Activated naive CD4-positive, alpha-beta T cell treated with anti-CD3 and anti-CD28 coated beads for 36 hours (primary cell): ENCODE data around the gene RASGRP1. TPM values are rescaled to one million over a fixed set of nuclear protein-coding genes. Genes with fewer than 3 reads are reported as not detected.

ENCODE experiments used
- CTCF ChIA-PET: fragments of 350-600 bp; sonication (Branson Sonifier 250); formaldehyde crosslinking; loops from one replicate; lab custom pipeline; 2021; ENCODE audit warnings: antibody characterized with exemption; lab: Charles Lee
- DNase-seq: peaks from one replicate; pipeline ENCODE4 v3.0.0-alpha.2; 2020
- H3K27ac Mint-ChIP-seq: one replicate; pipeline ENCODE4 v1.8.0; 2021; ENCODE audit warnings: mild to moderate bottlenecking, mixed read lengths
- H3K27me3 Mint-ChIP-seq: one replicate; pipeline ENCODE4 v1.8.0; 2021; ENCODE audit warnings: low read depth, mixed read lengths
- H3K36me3 Mint-ChIP-seq: one replicate; pipeline ENCODE4 v1.8.0; 2021; ENCODE audit warnings: low read depth, mixed read lengths
- H3K4me1 Mint-ChIP-seq: one replicate; pipeline ENCODE4 v1.8.0; 2021; ENCODE audit warnings: low read depth, mixed read lengths
- H3K4me3 Mint-ChIP-seq: one replicate; pipeline ENCODE4 v1.8.0; 2021; ENCODE audit warnings: mild to moderate bottlenecking, moderate library complexity, mixed read lengths
- H3K9me3 Mint-ChIP-seq: one replicate; pipeline ENCODE4 v1.8.0; 2021; ENCODE audit warnings: mixed read lengths
- intact Hi-C: fragments of 100-400 bp; cut with micrococcal nuclease; formaldehyde crosslinking; loops from one replicate; pipeline ENCODE4 v1.15.1; 2023
- total RNA-seq, 2 experiments: library from RNA; stranded (reverse); gene quantifications; one replicate each; pipeline ENCODE4 v1.2.3, GENCODE V29; 2021

Gene RASGRP1
- total RNA-seq, 2 experiments from 2014 or later, result 44.2 to 44.9 TPM

DNA sequence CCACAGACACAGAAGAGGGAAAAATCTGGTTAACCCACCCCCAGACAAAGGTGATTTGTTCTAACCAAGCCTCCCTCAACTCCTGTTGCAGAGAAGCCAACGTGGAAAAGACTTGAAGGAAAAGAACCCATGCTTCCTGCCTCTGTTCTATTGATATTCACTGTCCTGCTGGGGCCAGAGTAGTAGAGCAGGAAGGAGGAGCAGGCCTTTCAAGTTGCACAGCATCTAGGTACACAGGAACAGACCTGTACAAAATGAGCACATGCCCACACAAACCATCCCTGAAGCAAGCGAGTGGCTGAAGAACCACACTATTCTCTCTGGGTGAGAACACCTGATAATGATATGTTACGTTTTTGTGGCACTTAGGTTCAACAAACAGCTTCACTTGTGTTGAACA, 29.9 kb downstream of the RASGRP1 start:
- intact Hi-C loops, result loop anchor here (10.0 kb wide), 1 partner anchor 280 kb away; the partner anchor contains the start of gene SPRED1
- CTCF ChIA-PET, result interaction anchor here (1.1 to 2.3 kb wide), 4 partner anchors 17 to 165 kb away, joined by 3 to 10 read pairs (median 4); partner anchors contain the start of gene RASGRP1
- H3K4me3 Mint-ChIP-seq, result no peak overlapping the region
- H3K4me1 Mint-ChIP-seq, result peaks cover 99% of the 10 kb centered on the region
- H3K36me3 Mint-ChIP-seq, result peaks cover 44% of the 10 kb centered on the region
- H3K27ac Mint-ChIP-seq, result peak overlapping the region; percentile 19
- no peaks in the 10 kb centered on the region for H3K27me3 Mint-ChIP-seq
- no peak for DNase-seq
- H3K9me3 Mint-ChIP-seq, result no peaks in the 10 kb centered on the region

DNA sequence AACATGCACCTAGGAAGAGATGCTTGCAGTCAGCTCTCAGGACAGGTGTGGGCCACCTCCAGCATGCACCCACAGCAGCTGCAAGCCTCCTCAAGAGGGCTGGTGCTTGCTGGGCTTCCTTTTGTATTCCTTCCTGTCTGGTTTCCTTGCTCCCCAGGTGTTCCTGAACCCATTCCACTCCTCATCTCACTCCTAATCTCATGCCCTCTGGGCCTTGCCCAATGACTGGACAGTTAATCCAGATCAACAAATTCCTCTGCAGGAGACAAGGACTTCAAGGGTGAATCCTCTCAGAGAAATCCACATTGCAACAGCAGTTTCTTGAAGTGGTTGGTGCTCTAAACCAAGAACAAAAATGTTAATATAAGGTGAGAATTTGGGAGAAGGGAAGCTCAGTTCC, 30.7 kb downstream of the RASGRP1 start:
- CTCF ChIA-PET, result interaction anchor here (0.6 to 2.3 kb wide), 6 partner anchors 18 to 166 kb away, joined by 3 to 10 read pairs (median 4); partner anchors contain the start of gene RASGRP1
- peaks cover 48% of the 10 kb centered on the region for H3K36me3 Mint-ChIP-seq
- H3K27me3 Mint-ChIP-seq, result no peaks in the 10 kb centered on the region
- peaks cover 99% of the 10 kb centered on the region for H3K4me1 Mint-ChIP-seq
- H3K9me3 Mint-ChIP-seq, result no peaks in the 10 kb centered on the region
- intact Hi-C loops, result loop anchor here (10.0 kb wide), 1 partner anchor 279 kb away; the partner anchor contains the start of gene SPRED1
- no peak for DNase-seq
- no peak overlapping the region for H3K4me3 Mint-ChIP-seq
- H3K27ac Mint-ChIP-seq, result peak overlapping the region; percentile 67

- H3K4me3 Mint-ChIP-seq, result no peak overlapping the region
- no peaks in the 10 kb centered on the region for H3K27me3 Mint-ChIP-seq
- no peak for DNase-seq
- no peaks in the 10 kb centered on the region for H3K9me3 Mint-ChIP-seq
- peaks cover 52% of the 10 kb centered on the region for H3K36me3 Mint-ChIP-seq
- CTCF ChIA-PET, result interaction anchor here (0.6 to 2.3 kb wide), 5 partner anchors 10 to 166 kb away, joined by 3 to 5 read pairs (median 4); no protein-coding TSS in a partner anchor
- H3K27ac Mint-ChIP-seq, result peak overlapping the region; percentile 67
- H3K4me1 Mint-ChIP-seq, result peaks cover 98% of the 10 kb centered on the region
- intact Hi-C loops, result loop anchor here (10.0 kb wide), 1 partner anchor 279 kb away; the partner anchor contains the start of gene SPRED1
These were observed 31.1 kb downstream of the RASGRP1 start for GRCh38 chr15:38533416-38533915.

DNA sequence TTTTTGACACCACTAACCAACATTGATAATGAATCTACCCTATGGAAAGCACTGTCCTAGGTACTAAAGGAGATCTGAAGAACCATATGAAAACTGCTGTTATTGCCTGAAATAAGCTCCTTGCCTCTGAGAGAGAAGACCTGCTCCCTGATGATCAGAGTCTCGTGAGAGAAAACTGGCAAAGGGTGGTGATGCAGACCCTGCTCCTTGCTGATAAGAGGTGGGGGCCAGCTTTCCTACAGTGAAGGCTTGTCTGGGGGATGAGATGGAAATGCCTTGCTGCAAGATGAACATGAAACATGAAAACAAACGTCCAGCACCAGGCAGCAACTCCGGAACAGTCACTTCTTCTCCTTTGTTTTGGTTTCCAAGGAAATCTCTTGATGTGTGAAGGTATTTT, 31.9 kb downstream of the RASGRP1 start:
- Mint-ChIP-seq H3K4me3 (no peak overlapping the region), H3K27me3 (no peaks in the 10 kb centered on the region), H3K4me1 (peaks cover 97% of the 10 kb centered on the region), H3K9me3 (no peaks in the 10 kb centered on the region), H3K27ac (peak overlapping the region; percentile 48), H3K36me3 (peaks cover 52% of the 10 kb centered on the region)
- CTCF ChIA-PET, result interaction anchor here (0.7 to 2.3 kb wide), 4 partner anchors 10 to 152 kb away, joined by 4 to 5 read pairs (median 4); no protein-coding TSS in a partner anchor
- intact Hi-C loops, result loop anchor here (10.0 kb wide), 1 partner anchor 278 kb away; the partner anchor contains the start of gene SPRED1
- no peak for DNase-seq

DNA sequence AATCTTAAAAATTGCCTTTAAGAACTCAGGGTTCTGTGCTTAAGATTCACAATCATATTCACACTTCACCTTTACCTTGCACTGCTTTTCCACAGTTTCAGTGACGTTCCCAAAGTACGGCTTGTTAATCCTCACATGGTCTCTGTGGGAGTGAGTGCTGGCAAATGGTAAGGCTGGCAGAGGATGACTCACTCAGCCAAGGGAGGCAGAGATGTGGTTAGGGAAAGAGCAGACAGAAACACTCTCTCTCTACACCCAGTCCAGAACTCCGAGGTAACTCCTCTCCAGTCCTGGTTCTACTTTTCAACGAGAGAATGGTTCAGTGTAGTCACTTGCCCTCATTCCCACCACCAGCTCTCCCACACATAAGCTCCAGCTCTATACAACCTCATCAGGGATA, 33.1 kb downstream of the RASGRP1 start:
- CTCF ChIA-PET, result interaction anchor here (0.6 to 2.3 kb wide), 6 partner anchors 8 to 153 kb away, joined by 3 to 5 read pairs (median 3); no protein-coding TSS in a partner anchor
- Mint-ChIP-seq H3K4me3 (no peak overlapping the region), H3K27ac (peak overlapping the region; percentile 63), H3K36me3 (peaks cover 47% of the 10 kb centered on the region), H3K4me1 (peaks cover 88% of the 10 kb centered on the region), H3K9me3 (no peaks in the 10 kb centered on the region), H3K27me3 (no peaks in the 10 kb centered on the region)
- intact Hi-C loops, result loop anchor here (10.0 kb wide), 1 partner anchor 277 kb away; the partner anchor contains the start of gene SPRED1
- DNase-seq, result no peak

DNA sequence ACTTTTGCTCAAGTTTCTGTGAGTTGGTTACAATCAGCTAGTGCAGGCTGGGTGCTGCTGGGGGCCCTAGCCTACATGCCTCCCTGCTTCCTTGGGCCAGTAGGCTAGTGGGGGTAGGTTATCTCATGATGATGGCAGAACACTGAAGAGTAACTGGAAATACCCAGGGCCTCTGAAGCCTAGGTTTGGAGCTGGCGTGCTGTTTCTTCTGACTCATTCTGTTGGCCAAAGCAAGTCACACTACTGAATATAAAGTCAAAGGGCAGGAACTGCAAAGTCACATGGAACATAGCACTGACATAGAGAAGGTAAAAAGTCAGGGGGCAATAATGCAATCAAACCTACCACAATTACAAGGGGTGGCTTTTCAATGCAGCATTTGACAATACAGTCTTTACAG, 34.5 kb downstream of the RASGRP1 start:
- Mint-ChIP-seq H3K4me1 (peaks cover 86% of the 10 kb centered on the region), H3K27ac (peak overlapping the region; percentile 80), H3K9me3 (no peaks in the 10 kb centered on the region), H3K36me3 (peaks cover 39% of the 10 kb centered on the region), H3K4me3 (no peak overlapping the region), H3K27me3 (no peaks in the 10 kb centered on the region)
- CTCF ChIA-PET, result interaction anchor here (0.9 to 1.9 kb wide), 5 partner anchors 9 to 169 kb away, joined by 3 to 6 read pairs (median 4); no protein-coding TSS in a partner anchor
- intact Hi-C loops, result loop anchor here (1.0 to 10.0 kb wide), 5 partner anchors 8 to 275 kb away; partner anchors contain the start of gene SPRED1
- DNase-seq, result peak; percentile 75

- Mint-ChIP-seq H3K4me1 (peaks cover 79% of the 10 kb centered on the region), H3K27me3 (no peaks in the 10 kb centered on the region), H3K4me3 (no peak overlapping the region), H3K9me3 (no peaks in the 10 kb centered on the region), H3K27ac (peak overlapping the region; percentile 11), H3K36me3 (peaks cover 38% of the 10 kb centered on the region)
- no peak for DNase-seq
- intact Hi-C loops, result no loop called here
- CTCF ChIA-PET, result no interaction called here
These were observed 36.3 kb downstream of the RASGRP1 start for GRCh38 chr15:38528294-38528693.

- H3K27ac Mint-ChIP-seq, result no peak overlapping the region
- peaks cover 74% of the 10 kb centered on the region for H3K4me1 Mint-ChIP-seq
- H3K36me3 Mint-ChIP-seq, result peaks cover 28% of the 10 kb centered on the region
- no peak overlapping the region for H3K4me3 Mint-ChIP-seq
- H3K9me3 Mint-ChIP-seq, result no peaks in the 10 kb centered on the region
- intact Hi-C loops, result no loop called here
- no peaks in the 10 kb centered on the region for H3K27me3 Mint-ChIP-seq
- CTCF ChIA-PET, result interaction anchor here (1.2 kb wide), 1 partner anchor 158 kb away, joined by 3 read pairs; no protein-coding TSS in a partner anchor
- no peak for DNase-seq
These were observed 38.5 kb downstream of the RASGRP1 start for GRCh38 chr15:38526158-38526557.

DNA sequence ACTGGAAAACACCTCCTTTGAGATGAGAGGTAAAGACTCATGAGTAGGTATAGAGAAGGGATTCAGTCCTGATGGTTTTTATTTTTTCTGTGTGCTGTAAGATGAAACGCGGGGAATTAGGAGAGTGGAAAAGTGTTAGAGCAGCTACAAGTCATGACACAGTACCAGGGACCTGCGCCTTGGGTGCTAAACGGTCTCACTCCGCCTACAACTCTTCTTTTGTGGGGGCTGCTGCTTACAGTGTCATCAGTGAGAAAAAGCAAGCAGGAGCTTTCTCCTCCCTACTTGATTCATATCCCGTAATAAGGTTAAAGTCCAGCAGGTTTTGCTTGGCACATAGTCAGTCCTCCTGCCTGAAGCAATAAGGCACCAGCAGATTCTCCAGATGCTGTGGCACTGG, 39.1 kb downstream of the RASGRP1 start:
- peak overlapping the region; percentile 37 for H3K27ac Mint-ChIP-seq
- H3K36me3 Mint-ChIP-seq, result peaks cover 28% of the 10 kb centered on the region
- peaks cover 69% of the 10 kb centered on the region for H3K4me1 Mint-ChIP-seq
- intact Hi-C loops, result no loop called here
- no peak for DNase-seq
- H3K27me3 Mint-ChIP-seq, result no peaks in the 10 kb centered on the region
- no peak overlapping the region for H3K4me3 Mint-ChIP-seq
- no peaks in the 10 kb centered on the region for H3K9me3 Mint-ChIP-seq
- CTCF ChIA-PET, result no interaction called here

GRCh38 chr15:38524156-38524555, 40.5 kb downstream of the RASGRP1 start:
- intact Hi-C loops, result no loop called here
- peak overlapping the region; percentile 2 for H3K27ac Mint-ChIP-seq
- DNase-seq, result no peak
- H3K4me3 Mint-ChIP-seq, result no peak overlapping the region
- CTCF ChIA-PET, result interaction anchor here (0.6 to 1.8 kb wide), 3 partner anchors 8 to 171 kb away, joined by 3 to 5 read pairs (median 3); no protein-coding TSS in a partner anchor
- no peaks in the 10 kb centered on the region for H3K9me3 Mint-ChIP-seq
- peaks cover 26% of the 10 kb centered on the region for H3K36me3 Mint-ChIP-seq
- H3K4me1 Mint-ChIP-seq, result peaks cover 67% of the 10 kb centered on the region
- no peaks in the 10 kb centered on the region for H3K27me3 Mint-ChIP-seq

- intact Hi-C loops, result no loop called here
- DNase-seq, result no peak
- Mint-ChIP-seq H3K27ac (no peak overlapping the region), H3K27me3 (no peaks in the 10 kb centered on the region), H3K36me3 (peaks cover 20% of the 10 kb centered on the region), H3K4me1 (peaks cover 64% of the 10 kb centered on the region), H3K9me3 (no peaks in the 10 kb centered on the region), H3K4me3 (no peak overlapping the region)
- CTCF ChIA-PET, result interaction anchor here (0.6 to 2.7 kb wide), 6 partner anchors 9 to 168 kb away, joined by 3 to 13 read pairs (median 5); no protein-coding TSS in a partner anchor
These were observed 41.7 kb downstream of the RASGRP1 start for GRCh38 chr15:38522922-38523321.

- Mint-ChIP-seq H3K27ac (peak overlapping the region; percentile 39), H3K4me1 (peaks cover 64% of the 10 kb centered on the region), H3K9me3 (no peaks in the 10 kb centered on the region), H3K4me3 (no peak overlapping the region), H3K36me3 (peaks cover 20% of the 10 kb centered on the region), H3K27me3 (no peaks in the 10 kb centered on the region)
- no peak for DNase-seq
- intact Hi-C loops, result no loop called here
- CTCF ChIA-PET, result interaction anchor here (0.8 to 2.7 kb wide), 6 partner anchors 9 to 170 kb away, joined by 3 to 13 read pairs (median 3); no protein-coding TSS in a partner anchor
These were observed 43.3 kb downstream of the RASGRP1 start for GRCh38 chr15:38521316-38521715.
